LHCN-M2 (cell line): Measurements from ENCODE around the gene EPM2AIP1. TPM values are rescaled to one million over a fixed set of nuclear protein-coding genes. Genes with fewer than 3 reads are reported as not detected.
"Not testable (repeated sequence)": the region's sequence is repeated elsewhere in the genome, so short reads cannot be mapped to it uniquely, and the experiment has no call there.

Experiments
- DNase-seq: peaks from one replicate; pipeline ENCODE4 v3.0.0-alpha.2; 2012; ENCODE audit warnings: low read depth
- total RNA-seq: library from RNA; depleted of rRNA; stranded (reverse); fragments of >200 nt; gene quantifications from 2 replicates; pipeline ENCODE4 v1.2.3, GENCODE V29; 2014

Gene EPM2AIP1
- total RNA-seq, 1 experiment from 2014 or later, result 17.2 TPM

DNA sequence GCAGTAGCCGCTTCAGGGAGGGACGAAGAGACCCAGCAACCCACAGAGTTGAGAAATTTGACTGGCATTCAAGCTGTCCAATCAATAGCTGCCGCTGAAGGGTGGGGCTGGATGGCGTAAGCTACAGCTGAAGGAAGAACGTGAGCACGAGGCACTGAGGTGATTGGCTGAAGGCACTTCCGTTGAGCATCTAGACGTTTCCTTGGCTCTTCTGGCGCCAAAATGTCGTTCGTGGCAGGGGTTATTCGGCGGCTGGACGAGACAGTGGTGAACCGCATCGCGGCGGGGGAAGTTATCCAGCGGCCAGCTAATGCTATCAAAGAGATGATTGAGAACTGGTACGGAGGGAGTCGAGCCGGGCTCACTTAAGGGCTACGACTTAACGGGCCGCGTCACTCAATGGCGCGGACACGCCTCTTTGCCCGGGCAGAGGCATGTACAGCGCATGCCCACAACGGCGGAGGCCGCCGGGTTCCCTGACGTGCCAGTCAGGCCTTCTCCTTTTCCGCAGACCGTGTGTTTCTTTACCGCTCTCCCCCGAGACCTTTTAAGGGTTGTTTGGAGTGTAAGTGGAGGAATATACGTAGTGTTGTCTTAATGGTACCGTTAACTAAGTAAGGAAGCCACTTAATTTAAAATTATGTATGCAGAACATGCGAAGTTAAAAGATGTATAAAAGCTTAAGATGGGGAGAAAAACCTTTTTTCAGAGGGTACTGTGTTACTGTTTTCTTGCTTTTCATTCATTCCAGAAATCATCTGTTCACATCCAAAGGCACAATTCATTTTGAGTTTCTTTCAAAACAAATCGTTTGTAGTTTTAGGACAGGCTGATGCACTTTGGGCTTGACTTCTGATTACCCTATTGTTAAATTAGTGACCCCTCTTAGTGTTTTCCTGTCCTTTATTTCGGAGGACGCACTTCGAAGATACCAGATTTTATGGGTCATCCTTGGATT lies 674 bp upstream of the EPM2AIP1 start, which contains the start of gene MLH1:
MLH1 (plus strand) TSS at position 193 of the 958 bp plus-strand sequence; CDS start at position 223, 30 bp downstream.
- DNase-seq, result peak; percentile 100

- DNase-seq, result peak; percentile 66
Observed at GRCh38 chr3:36991923-36992805, 767 bp downstream of the EPM2AIP1 start.

DNA sequence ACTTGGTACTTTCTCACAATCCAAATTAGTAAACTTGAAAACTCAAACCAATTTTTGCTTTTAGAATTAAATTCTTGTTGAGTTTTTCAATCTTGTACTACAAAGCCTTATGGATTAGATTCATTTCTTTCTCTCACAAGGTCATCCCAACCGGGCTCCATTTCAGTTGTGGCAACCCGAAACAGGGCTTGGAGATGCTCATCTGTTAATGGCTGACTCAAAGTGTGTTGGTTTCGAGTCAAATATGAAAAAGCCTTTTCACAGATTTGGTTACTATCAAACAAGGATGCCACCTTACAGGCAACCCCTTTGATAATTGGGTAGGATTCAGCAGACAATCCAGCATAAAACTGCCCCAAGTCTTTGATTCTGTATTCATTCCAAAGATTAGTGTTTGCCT lies 1.8 kb downstream of the EPM2AIP1 start:
- no peak for DNase-seq

DNA sequence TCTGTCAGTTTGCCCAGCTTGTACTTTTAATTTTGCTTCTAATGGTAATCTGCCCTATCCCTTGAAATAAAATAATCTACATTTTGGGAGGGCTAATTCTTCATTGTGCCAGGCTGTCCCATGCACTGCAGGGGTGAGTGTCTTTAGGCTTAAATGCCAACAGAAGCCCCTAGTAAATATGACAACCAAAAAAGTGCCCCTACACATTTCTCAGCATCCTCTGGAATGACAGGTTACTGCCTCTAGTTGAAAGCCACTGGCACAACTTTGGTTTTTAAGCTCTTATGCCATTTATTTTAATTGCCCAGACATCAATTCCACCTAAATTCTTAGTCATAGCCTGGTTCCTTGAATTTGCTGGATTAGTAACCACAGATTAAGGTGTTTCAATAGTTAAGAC lies 3.4 kb downstream of the EPM2AIP1 start:
- no peak for DNase-seq

DNA sequence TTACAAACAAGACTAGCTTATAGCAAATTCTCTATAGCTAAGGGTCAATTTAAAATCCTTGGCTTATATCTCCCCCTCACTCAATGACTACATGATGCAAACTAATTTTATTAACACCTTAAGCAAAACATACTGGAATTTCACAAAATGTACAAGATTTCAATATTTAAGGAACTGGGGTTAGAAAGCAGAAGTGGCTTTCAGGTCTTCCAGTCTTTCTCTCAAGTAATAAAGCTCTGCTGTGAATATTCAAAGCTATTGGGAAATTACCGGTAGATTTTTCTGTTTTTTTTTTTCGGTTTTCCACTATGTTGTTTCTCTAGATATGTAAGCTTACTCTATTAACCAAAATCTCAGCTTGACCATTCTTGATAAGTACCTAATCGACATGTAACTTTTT lies 3.9 kb downstream of the EPM2AIP1 start:
- DNase-seq, result no peak

DNA sequence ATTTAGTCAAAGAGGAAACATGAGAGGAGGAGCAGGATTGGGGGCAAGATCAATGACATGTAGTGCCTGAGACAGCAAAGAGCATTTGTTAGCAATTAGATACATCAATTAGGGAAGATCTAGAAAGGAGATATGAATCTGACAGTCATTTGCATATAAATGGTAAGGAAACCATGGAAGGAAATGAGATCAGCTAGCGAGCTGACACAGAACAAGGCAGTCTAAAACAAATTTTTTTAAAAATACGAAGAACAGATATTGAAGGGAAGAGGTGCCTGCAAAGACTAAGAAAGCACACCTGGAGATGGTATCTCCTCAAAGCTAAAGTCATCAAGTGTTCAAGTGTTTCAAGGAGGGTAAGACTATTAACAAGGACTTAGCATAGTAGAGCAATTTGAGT lies 4.6 kb downstream of the EPM2AIP1 start:
- DNase-seq, result no peak

DNA sequence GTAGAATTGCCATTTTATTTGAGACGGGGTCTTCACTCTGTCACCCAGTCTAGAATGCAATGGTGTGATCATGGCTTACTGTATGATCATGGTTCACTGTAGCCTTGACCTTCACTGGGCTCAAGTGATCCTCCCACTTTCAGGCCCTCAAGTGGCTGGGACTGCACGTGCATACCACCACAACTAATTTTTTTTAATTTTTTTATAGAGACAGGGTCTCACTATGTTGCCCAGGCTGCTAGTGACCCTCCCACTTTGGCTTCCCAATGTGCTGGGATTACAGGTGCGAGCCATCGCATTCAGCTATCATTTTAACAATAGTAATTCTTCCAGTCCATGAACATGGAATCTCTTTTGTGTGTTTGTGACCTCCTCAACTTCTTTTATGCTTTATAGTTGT lies 11.9 kb downstream of the EPM2AIP1 start:
- DNase-seq, result no peak

- DNase-seq, result no peak
Observed at GRCh38 chr3:36973139-36973538, 19.8 kb downstream of the EPM2AIP1 start.

DNA sequence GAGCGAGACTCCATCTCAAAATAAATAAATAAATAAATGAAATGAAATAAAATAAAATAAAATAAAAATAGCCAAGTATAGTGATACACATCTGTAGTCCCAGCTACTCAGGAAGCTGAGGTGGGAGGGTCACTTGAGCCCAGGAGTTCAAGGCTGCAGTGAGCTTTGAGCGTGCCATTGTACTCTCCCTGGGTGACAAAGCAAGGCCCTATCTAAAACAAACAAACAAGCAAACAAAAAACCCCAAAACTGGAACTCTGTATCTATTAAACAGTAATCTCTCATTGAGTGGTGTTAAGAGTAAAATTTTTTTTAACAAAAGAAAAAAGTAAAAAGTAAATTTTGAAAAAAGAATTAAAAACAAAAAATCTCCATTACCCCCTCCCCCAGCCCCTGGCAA lies 20.8 kb downstream of the EPM2AIP1 start:
- DNase-seq, result no peak

- DNase-seq, result peak; percentile 70
Observed at GRCh38 chr3:36969540-36970432, 23.1 kb downstream of the EPM2AIP1 start.

GRCh38 chr3:36969085-36969484 lies 23.8 kb downstream of the EPM2AIP1 start:
- no peak for DNase-seq

- DNase-seq, result no peak
Observed at GRCh38 chr3:36965440-36965839, 27.5 kb downstream of the EPM2AIP1 start.

DNA sequence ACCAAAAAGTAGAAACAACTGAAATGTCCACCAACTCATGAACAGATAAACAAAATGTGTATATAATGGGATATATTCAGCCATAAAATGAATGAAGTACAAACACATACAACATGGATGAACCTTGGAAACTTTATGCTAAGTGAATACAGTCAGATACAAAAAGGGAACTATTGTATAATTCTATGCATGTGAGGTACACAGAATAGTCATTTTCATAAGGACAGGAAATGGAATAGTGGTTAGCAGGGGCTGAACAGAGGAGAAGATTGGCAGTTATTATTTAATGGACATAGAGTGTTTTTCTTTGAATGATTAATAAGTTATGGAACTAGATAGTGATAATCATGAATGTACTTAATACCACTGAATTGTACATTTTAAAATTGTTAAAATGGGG lies 28.1 kb downstream of the EPM2AIP1 start:
- DNase-seq, result no peak

DNA sequence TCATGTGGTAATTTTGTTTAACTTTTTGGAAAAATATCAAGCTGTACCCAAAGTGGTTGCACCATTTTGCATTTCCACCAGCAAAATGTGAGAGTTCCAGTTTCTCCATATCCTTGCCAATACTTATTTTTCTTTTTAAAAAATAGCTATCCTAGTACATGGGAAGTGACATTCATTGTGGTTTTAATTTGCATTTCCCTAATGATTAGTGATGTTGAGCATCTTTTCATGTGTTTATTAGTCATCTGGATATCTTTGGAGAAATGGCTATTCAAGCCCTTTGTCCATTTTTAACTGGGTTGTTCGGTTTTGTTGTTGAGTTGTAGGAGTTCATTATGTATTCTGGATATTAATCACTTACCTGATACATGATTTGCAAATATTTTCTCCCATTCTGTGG lies 28.6 kb downstream of the EPM2AIP1 start:
- DNase-seq, result no peak

DNA sequence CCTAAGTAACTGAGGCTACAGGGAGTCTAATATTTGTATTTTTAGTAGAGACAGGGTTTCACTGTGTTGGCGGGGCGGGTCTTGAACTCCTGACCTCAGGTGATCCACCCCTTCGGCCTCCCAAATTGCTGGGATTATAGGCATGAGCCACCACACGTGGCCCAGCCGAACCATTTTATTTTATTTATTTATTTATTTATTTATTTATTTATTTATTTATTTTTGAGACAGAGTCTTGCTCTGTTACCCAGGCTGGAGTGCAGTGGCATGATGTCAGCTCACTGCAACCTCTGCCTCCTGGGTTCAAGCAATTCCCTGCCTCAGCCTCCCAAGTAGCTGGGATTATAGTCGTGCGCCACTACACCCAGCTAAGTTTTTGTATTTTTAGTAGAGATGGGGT lies 29.9 kb downstream of the EPM2AIP1 start:
- DNase-seq, result not testable (repeated sequence)

- DNase-seq, result no peak
Observed at GRCh38 chr3:36960502-36960901, 32.4 kb downstream of the EPM2AIP1 start.

- DNase-seq, result no peak
Observed at GRCh38 chr3:36959821-36960220, 33.1 kb downstream of the EPM2AIP1 start.

DNA sequence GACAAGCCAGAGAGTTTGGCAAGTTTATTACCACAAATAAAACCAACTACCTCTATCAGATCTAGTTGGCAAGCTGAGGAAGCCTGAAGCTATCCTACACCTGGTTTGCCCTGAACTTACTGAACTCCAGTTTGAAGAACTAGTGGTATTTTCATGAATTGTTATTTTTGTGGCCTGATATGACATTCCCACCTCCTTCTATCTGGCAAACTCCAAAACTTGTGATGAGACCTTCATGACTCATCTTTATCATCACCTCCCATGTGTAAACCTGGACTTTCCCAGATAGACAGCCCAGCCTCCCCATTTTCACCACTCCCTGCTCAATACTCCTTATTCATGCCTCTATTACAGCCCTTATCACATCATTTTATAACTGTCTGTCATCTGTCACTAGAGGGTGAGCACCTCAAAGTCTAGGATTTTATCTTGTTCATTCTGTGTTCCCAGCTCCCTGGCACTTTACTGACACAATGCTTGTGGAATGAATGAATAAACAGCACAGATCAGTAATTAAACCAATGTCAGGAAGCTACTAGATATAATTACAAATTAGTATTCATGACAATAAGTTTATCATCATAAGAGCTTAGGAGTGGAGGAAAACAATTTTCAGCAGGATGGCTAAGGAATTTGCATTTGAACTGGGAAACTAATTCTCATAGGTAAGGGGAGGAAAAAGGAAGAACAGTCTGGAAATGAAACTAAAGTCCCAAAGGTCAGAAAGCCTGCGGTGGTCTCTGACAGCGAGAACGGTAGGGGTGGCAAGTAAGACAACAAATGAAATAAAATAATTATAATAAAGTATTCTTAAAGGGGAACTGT lies 34.9 kb downstream of the EPM2AIP1 start:
- DNase-seq, result peak; percentile 49

- no peak for DNase-seq
Observed at GRCh38 chr3:36957063-36957462, 35.9 kb downstream of the EPM2AIP1 start.

GRCh38 chr3:36956155-36956554 lies 36.8 kb downstream of the EPM2AIP1 start:
- no peak for DNase-seq
